ENCODE measurements around the gene AGBL1.

GRCh38 chr15:86912661-86913060, 833.0 kb downstream of the AGBL1 start:
- no peak for TF ChIP-seq TAF1 (IDR thresholded peaks at IDR 0.05; ENCODE audit: borderline replicate concordance, low read depth, low read length)
- no peak for TF ChIP-seq POLR2A (IDR thresholded peaks at IDR 0.05; ENCODE audit: low read depth, low read length)
- TF ChIP-seq POLR2AphosphoS5 (IDR thresholded peaks at IDR 0.05; ENCODE audit: low read depth, low read length) = no peak

Measured in GM12892 (cell line).